Fibroblast of lung (primary cell): ENCODE measurements around the gene TNFSF18. TPM values are rescaled to one million over a fixed set of nuclear protein-coding genes. Genes with fewer than 3 reads are reported as not detected.

Experiments
- DNase-seq, 2 donors: peaks; one replicate each; pipeline versions ENCODE4 v3.0.0 to v3.0.0-alpha.2; 2010; ENCODE audit warnings: low read depth in 2 of 2
- H2AFZ ChIP-seq: 2 replicates; pipeline ENCODE4 v1.5.1; 2012; ENCODE audit warnings: low read length, control low read depth, inconsistent platforms
- H3K27ac ChIP-seq: 2 replicates; pipeline ENCODE4 v1.5.1; 2011; ENCODE audit warnings: low read length, control low read depth; ENCODE audit not compliant: insufficient read depth
- H3K27me3 ChIP-seq: 2 replicates; pipeline ENCODE4 v1.5.1; 2011; ENCODE audit warnings: mild to moderate bottlenecking, low read length; ENCODE audit not compliant: control insufficient read depth, insufficient read depth
- H3K36me3 ChIP-seq: 2 replicates; pipeline ENCODE4 v1.5.1; 2011; ENCODE audit warnings: low read length; ENCODE audit not compliant: control insufficient read depth, insufficient read depth
- H3K4me1 ChIP-seq: 2 replicates; pipeline ENCODE4 v1.5.1; 2011; ENCODE audit warnings: low read length; ENCODE audit not compliant: control insufficient read depth, insufficient read depth; ENCODE audit errors: extremely low read depth
- H3K4me2 ChIP-seq: 2 replicates; pipeline ENCODE4 v1.5.1; 2011; ENCODE audit warnings: low read length, control low read depth; ENCODE audit not compliant: insufficient read depth; ENCODE audit errors: extremely low read depth
- H3K4me3 ChIP-seq, 4 experiments: fragments of 200-600 bp in 1 of 4; sonication (generic) in 1 of 4; replicated peaks in 1 of 4; 2 replicates each; pipeline ENCODE4 v1.5.1; 2011 to 2016; ENCODE audit warnings: low read length in 4 of 4, low read depth in 3 of 4, mild to moderate bottlenecking in 3 of 4, control low read depth in 2 of 4, inconsistent platforms in 1 of 4, mixed read lengths in 1 of 4; ENCODE audit not compliant: insufficient read depth in 1 of 4; ENCODE audit errors: control extremely low read depth in 1 of 4
- H3K79me2 ChIP-seq: 2 replicates; pipeline ENCODE4 v1.5.1; 2012; ENCODE audit warnings: mild to moderate bottlenecking, low read length, inconsistent platforms; ENCODE audit not compliant: control insufficient read depth, insufficient read depth
- H3K9ac ChIP-seq: 2 replicates; pipeline ENCODE4 v1.5.1; 2011; ENCODE audit warnings: mild to moderate bottlenecking, low read length, control low read depth; ENCODE audit not compliant: insufficient read depth
- H3K9me3 ChIP-seq: 2 replicates; pipeline ENCODE4 v1.5.1; 2012; ENCODE audit warnings: low read depth, low read length; ENCODE audit not compliant: control insufficient read depth, insufficient read depth
- H4K20me1 ChIP-seq: 2 replicates; pipeline ENCODE4 v1.5.1; 2011; ENCODE audit warnings: low read length; ENCODE audit not compliant: control insufficient read depth, insufficient read depth; ENCODE audit errors: extremely low read depth
- CTCF ChIP-seq, 2 donors: IDR thresholded peaks in 1 of 2; conservative IDR thresholded peaks in 1 of 2; 1 replicate in 1 of 2; 2 replicates in 1 of 2; pipeline ENCODE4 v1.5.1; 2011 to 2012; ENCODE audit warnings: low read length in 2 of 2, control low read depth in 1 of 2, inconsistent platforms in 1 of 2, low read depth in 1 of 2, mild to moderate bottlenecking in 1 of 2
- EZH2 ChIP-seq: IDR thresholded peaks from 2 replicates; pipeline ENCODE4 v1.5.1; 2012; ENCODE audit warnings: low read length, control low read depth, mild to moderate bottlenecking; ENCODE audit errors: missing control alignments
- polyA plus RNA-seq, 2 donors: library from polyadenylated mRNA; depleted of rRNA in 1 of 2; stranded (reverse) in 1 of 2; unstranded in 1 of 2; fragments of >200 nt; gene quantifications; 2 replicates each; pipeline ENCODE4 v1.2.1, GENCODE V29; 2011 to 2012; ENCODE audit warnings: missing spikeins in 1 of 2
- total RNA-seq: library from RNA; depleted of rRNA; stranded (reverse); fragments of >200 nt; gene quantifications from 2 replicates; pipeline ENCODE4 v1.2.1, GENCODE V29; 2014

TNFSF18 gene
- total and polyA plus RNA-seq, 2 donors (not counting 1 experiment from before 2014, with no cell fraction given): 0.33 to 5.5 TPM

GRCh38 chr1:173044656-173045055, 6.1 kb downstream of the TNFSF18 start:
- no peaks in the 10 kb centered on the region for H4K20me1 ChIP-seq
- H3K9me3 ChIP-seq: no peaks in the 10 kb centered on the region
- H3K36me3 ChIP-seq: no peaks in the 10 kb centered on the region
- H3K9ac ChIP-seq: no peak overlapping the region
- DNase-seq: no peak
- no peak overlapping the region for H2AFZ ChIP-seq
- no peak overlapping the region for H3K4me2 ChIP-seq
- no peak overlapping the region for H3K4me3 ChIP-seq
- H3K27me3 ChIP-seq: no peaks in the 10 kb centered on the region
- H3K79me2 ChIP-seq: no peaks in the 10 kb centered on the region
- TF ChIP-seq EZH2 (no peak), CTCF (conservative IDR thresholded peaks at IDR 0.05 in 1 of 2, IDR thresholded peaks at IDR 0.05 in 1 of 2; ENCODE audit: low read depth in 1 of 2, low read length in 2 of 2) (no peak)
- no peak overlapping the region for H3K27ac ChIP-seq
- no peaks in the 10 kb centered on the region for H3K4me1 ChIP-seq

- H3K9ac ChIP-seq: no peak overlapping the region
- no peak overlapping the region for H3K4me3 ChIP-seq
- no peak overlapping the region for H2AFZ ChIP-seq
- H3K9me3 ChIP-seq: no peaks in the 10 kb centered on the region
- H4K20me1 ChIP-seq: no peaks in the 10 kb centered on the region
- H3K4me1 ChIP-seq: no peaks in the 10 kb centered on the region
- no peak overlapping the region for H3K4me2 ChIP-seq
- no peak for TF ChIP-seq CTCF (conservative IDR thresholded peaks at IDR 0.05 in 1 of 2, IDR thresholded peaks at IDR 0.05 in 1 of 2; ENCODE audit: low read depth in 1 of 2, low read length in 2 of 2)
- no peak for TF ChIP-seq EZH2
- DNase-seq: peak; percentile 30 to 61
- H3K36me3 ChIP-seq: no peaks in the 10 kb centered on the region
- no peak overlapping the region for H3K27ac ChIP-seq
- no peaks in the 10 kb centered on the region for H3K79me2 ChIP-seq
- H3K27me3 ChIP-seq: no peaks in the 10 kb centered on the region
Measured at GRCh38 chr1:173043253-173043652, 7.5 kb downstream of the TNFSF18 start.

GRCh38 chr1:173042806-173043205, 7.9 kb downstream of the TNFSF18 start:
- no peak overlapping the region for H3K4me2 ChIP-seq
- DNase-seq: peak in 1 of 2 donors; percentile 61

More at GRCh38 chr1:173042806-173043205, 7.9 kb downstream of the TNFSF18 start:
- Histone ChIP-seq H3K9ac (no peak overlapping the region), H3K4me1 (no peaks in the 10 kb centered on the region), H3K27ac (no peak overlapping the region), H3K27me3 (no peaks in the 10 kb centered on the region), H2AFZ (no peak overlapping the region), H3K9me3 (no peaks in the 10 kb centered on the region), H3K79me2 (no peaks in the 10 kb centered on the region), H3K36me3 (no peaks in the 10 kb centered on the region), H3K4me3 (no peak overlapping the region), H4K20me1 (no peaks in the 10 kb centered on the region)
- TF ChIP-seq CTCF (conservative IDR thresholded peaks at IDR 0.05 in 1 of 2, IDR thresholded peaks at IDR 0.05 in 1 of 2; ENCODE audit: low read depth in 1 of 2, low read length in 2 of 2): no peak
- TF ChIP-seq EZH2: no peak
